C1 segment of cervical spinal cord (tissue), 14 donors: ENCODE data around the gene STN1.
A peak's percentile ranks its signal among the peaks of the same experiment; 100 is the strongest.
"Not testable (repeated sequence)": the region's sequence is repeated elsewhere in the genome, so short reads cannot be mapped to it uniquely, and the experiment has no call there.

Experiments
- DNase-seq, 14 donors: peaks; one replicate each; lab custom pipeline; 2025; lab: John Stamatoyannopoulos, UW

The STN1 gene

DNA sequence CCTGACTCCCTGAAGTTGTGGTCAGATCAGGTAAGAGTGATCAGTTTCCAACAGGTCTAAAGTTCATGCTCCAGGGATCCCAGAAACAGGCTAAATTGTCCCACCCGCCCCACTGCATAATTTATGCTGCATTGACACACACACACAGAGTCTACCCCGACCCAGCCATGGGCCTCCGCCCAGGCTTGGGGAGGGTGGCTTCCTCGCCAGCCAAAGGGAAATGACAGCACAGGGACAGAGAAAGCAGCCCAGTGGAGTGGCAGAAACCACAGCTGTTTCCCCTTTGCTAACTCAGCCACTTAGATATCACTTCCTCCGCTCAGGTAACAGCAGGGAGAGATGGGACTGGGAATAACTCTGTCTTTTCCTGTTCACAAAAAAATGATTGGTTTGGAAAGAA lies 72.0 kb downstream of the STN1 start:
- no peak for DNase-seq

DNA sequence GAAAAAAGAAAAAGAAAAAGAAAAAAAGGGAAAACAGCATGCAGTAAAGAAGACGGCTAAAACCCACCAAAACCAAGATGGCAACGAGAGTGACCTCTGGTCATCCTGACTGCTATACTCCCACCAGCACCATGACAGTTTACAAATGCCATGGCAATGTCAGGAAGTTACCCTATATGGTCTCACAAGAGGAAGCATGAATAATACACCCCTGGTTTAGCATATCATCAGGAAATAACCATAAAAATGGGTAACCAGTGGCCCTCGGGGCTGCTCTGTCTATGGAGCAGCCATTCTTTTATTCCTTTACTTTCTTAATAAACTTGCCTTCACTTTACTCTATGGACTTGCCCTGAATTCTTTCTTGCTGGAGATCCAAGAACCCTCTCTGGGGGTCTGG lies 72.6 kb downstream of the STN1 start:
- not testable (repeated sequence) for DNase-seq

DNA sequence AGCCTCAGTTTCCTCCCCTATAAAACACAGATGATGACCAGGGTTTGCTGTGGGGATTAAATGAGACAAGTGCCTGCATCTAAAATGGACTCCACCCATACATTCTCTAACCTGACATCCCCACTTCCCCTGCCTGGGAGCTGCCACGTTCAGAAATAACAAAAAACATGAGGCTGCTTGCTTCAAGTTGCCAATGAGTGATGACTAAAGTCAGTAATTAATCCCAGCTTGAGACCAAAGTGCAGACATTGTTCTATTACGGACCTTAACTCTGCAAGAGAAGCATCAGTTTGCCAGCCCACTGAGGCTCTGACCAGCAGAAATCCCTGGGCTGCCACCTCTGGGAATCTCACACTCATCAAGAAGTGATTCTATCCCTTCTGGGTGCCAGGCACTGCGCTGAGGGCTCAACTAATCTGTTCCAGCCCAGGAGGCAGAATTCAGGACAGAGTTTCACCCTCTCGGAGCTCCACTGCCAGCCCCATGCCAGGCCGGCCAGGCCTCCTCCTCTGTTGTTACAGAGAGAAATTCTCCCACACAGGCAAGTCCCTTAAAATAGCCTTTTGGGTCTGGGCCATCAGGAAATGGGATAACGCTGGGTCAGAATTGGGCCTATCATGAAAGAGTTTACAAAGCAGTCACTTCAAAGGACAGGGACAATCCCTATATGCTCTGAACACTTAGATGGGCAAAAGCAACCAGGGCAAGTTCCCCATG lies 74.0 kb downstream of the STN1 start:
- DNase-seq: peak in 2 of 14 donors; percentile 35 to 73

- DNase-seq: no peak
Measured at GRCh38 chr10:103843045-103843444, 74.9 kb downstream of the STN1 start.

DNA sequence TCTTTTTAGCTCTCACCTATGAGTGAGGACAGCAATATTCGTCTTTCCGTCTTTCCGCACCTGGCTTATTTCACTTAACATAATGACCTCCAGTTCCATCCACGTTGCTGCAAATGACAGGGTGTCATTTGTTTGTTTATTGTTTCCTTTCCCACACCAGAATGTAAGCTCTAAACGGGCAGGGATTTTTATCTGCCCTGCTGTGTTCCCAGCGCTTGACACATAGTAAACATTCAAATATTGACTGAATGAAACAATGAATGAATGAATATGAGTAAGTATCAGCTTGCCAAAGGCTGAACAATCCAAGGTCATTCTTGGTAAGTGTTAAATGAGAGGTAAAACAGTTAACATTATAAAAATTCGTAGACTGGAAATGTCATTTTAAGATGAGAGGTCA lies 75.4 kb downstream of the STN1 start:
- no peak for DNase-seq

DNA sequence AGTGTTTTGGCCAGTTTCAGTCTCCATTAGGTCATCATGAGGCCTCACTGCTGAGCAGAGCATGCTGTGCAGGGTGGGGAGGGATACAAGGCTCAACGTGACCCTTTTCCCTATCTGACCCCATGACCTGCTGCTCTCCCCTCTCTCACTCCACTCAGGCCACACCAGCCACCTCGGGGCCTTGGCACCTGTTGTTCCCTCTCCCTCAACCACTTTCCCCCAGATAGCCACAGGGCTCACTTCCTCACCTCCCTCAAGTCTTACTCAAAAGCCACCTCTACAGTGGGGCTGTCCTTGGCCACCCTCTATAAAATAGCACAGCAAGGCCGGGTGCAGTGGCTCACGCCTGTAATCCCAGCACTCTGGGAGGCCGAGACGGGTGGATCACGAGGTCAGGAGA lies 76.5 kb downstream of the STN1 start:
- no peak for DNase-seq

DNA sequence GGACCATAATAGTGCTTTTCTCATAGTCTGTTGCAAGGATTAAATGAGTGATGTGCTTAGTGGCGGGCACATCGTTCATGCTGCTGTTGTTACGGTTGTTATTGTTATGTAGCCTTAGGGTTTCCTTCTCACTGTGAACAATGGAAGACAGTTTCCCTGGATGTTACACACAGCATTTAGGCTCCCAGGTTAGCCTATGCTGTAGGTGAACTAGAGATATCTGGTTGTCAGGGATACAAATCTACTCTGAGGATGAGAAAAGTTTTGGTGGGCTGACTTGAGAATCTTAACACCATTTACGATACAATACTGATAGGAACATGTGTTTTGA lies 77.3 kb downstream of the STN1 start:
- no peak for DNase-seq

- peak in 10 of 14 donors; percentile 17 to 84 (median 40) for DNase-seq
Measured at GRCh38 chr10:103839872-103840739, 77.9 kb downstream of the STN1 start.

DNA sequence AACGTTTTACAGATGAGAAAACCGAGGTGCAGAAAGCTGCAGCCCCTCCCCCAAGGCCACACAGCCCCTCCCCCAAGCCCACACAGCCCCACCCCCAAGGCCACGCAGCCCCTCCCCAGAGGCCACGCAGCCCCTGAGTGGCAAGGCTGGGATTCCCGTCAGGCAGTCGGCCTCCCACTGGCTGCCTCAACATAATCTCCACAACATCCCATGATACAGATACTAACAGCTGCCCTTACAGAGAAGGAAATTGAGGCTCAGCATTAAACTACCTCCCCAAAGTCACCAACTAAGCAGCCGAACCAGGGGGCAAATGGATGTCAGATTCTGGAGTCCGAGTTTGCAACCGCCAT lies 78.5 kb downstream of the STN1 start:
- DNase-seq: no peak

- no peak for DNase-seq
Measured at GRCh38 chr10:103838862-103839518, 79.0 kb downstream of the STN1 start.

GRCh38 chr10:103838070-103838395 lies 80.0 kb downstream of the STN1 start:
- no peak for DNase-seq

DNA sequence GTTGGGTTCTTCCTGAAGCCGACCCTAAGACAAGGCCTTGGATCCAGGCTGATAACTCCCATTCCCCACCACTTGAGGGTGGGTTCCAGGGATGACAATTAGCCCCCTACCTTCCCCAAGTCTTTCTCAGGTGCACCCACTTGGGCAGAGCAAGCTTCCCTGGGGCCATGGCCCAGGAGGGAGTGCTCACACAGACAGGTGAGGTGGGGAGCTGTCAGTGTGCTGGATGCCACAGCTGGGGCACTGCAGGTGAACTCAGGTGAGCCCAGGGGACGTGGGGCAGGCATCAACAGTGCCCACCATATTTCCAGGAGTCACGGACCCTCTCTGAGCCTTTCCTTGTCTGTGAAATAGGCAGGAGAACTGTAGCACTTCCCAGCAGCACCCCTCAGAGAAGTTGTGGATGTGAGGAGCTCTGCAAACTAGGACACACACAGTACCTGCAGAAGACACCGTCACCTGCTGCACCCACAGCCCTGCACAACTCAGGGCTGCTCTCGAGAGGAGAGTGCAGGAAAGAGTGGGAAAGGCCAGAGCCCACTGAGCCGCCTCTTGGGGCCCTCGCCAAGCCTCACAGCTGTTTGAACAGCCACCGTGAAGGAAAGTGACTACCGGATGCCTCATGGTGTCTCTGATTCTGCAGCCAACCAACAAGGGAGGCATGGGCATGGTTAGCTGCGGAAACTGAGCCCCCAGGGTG lies 80.5 kb downstream of the STN1 start:
- DNase-seq: no peak

- DNase-seq: no peak
Measured at GRCh38 chr10:103836861-103837260, 81.1 kb downstream of the STN1 start.

DNA sequence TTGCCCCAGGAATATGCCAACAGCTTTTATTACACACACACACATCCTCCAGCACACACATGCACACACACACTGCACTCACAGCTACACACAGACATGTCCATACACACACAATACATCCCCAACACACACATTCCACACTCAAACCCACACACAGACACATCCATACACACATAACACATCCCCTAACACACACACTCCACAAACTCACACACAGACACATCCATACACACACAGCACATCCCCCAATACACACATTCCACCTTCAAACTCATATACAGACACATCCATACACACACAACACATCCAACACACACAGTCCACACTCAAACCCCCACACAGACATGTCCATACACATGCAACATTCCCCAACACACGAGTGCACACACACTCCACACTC lies 81.7 kb downstream of the STN1 start:
- DNase-seq: no peak

DNA sequence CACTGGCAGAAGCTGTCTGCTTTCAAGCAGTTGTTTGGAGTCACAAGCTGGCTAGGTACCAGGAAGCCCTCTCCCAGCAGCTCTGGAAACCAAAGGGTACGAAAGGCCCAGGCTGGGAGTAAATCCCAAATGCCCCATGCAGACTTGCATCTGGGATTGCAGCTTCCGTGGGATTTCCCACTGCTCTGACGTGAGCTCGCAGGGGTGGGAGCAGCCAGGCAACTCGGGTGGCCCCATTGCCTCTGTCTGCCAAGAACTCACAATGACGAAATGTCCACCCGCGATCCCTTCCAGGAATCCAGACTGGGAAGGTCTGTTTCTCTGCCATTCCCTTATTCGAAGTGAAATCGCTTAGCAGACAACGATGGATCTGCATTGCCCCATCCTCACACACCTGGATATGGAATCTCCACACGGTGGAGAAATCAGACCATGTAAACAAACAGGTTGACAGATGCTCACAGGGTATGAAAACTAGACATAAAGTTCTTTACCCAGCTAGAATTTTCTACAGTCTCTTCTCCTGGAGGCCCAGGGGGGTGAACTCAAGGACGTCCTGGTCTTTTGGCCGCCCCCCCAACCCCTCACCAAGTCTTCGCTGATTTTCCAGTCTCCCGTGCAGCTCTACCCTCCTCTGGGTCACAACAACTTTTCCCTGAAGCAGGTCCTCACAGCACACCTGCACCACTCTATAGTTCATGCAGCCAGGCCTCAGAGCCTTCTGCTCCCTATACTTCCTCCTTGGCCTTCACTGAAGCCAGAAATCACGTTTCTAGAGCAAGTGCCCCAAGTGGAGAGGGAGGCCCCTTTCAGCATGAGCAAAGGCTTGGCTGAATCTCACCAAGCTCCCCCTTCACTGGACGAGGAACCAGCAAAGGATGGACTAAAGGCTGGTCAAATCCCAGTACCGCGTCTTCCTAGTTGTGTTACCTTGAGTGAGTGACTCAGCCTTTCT lies 82.6 kb downstream of the STN1 start:
- peak in 2 of 14 donors; percentile 10 to 75 for DNase-seq

- no peak for DNase-seq
Measured at GRCh38 chr10:103834436-103835095, 83.4 kb downstream of the STN1 start.

DNA sequence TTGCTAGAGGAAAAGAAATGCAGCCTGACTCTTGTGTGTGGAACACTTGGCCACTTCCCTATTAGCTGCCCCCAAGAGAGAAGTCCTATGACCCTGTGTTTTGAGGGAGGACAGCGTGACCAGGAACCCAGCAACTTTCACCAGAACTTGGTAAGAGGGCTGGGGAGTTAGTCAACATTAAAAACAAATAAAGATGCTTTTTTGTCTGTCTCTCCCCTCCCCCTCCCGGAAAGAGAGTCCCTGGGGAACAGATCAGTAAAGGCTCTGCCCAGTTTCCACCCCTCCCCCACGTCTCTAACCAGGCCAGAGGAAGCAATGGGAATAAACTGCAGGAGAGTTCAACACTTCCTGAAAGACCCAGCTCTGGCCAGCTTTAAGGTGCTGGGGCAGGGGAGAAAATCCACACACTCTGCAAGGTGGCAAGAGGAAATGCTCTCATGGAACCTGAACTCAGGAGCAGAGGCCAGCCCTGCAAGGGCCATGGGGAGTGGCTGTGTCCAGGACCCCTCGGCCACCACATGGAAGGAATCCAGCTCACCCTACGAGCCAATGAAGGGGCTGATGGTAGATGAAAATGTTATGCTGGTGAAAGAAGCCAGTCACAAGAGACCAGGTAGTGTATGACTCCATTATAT lies 84.1 kb downstream of the STN1 start:
- DNase-seq: peak in 3 of 14 donors; percentile 13 to 35 (median 14)

GRCh38 chr10:103832806-103833205 lies 85.2 kb downstream of the STN1 start:
- DNase-seq: no peak
